GM12875 (cell line): ENCODE data around the gene MALSU1.

Source experiments
- H3K4me3 ChIP-seq: one replicate; pipeline ENCODE4 v1.5.1; 2011; ENCODE audit warnings: low read depth, low read length, control low read depth
- TF ChIP-seq, protein P1 (sequence below): IDR thresholded peaks from 2 replicates; pipeline ENCODE4 v1.5.1; 2011; ENCODE audit warnings: low read depth, mild to moderate bottlenecking, control low read depth, inconsistent platforms, low read length, moderate library complexity, borderline replicate concordance; ENCODE audit not compliant: insufficient read depth

Gene MALSU1

GRCh38 chr7:23335621-23336020, 36.5 kb downstream of the MALSU1 start:
- TF ChIP-seq, protein P1, sequence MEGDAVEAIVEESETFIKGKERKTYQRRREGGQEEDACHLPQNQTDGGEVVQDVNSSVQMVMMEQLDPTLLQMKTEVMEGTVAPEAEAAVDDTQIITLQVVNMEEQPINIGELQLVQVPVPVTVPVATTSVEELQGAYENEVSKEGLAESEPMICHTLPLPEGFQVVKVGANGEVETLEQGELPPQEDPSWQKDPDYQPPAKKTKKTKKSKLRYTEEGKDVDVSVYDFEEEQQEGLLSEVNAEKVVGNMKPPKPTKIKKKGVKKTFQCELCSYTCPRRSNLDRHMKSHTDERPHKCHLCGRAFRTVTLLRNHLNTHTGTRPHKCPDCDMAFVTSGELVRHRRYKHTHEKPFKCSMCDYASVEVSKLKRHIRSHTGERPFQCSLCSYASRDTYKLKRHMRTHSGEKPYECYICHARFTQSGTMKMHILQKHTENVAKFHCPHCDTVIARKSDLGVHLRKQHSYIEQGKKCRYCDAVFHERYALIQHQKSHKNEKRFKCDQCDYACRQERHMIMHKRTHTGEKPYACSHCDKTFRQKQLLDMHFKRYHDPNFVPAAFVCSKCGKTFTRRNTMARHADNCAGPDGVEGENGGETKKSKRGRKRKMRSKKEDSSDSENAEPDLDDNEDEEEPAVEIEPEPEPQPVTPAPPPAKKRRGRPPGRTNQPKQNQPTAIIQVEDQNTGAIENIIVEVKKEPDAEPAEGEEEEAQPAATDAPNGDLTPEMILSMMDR, result no peak
- no peak overlapping the region for H3K4me3 ChIP-seq

- no peak overlapping the region for H3K4me3 ChIP-seq
- TF ChIP-seq, protein P1, result no peak
Observed at GRCh38 chr7:23336086-23336485, 36.9 kb downstream of the MALSU1 start.

DNA sequence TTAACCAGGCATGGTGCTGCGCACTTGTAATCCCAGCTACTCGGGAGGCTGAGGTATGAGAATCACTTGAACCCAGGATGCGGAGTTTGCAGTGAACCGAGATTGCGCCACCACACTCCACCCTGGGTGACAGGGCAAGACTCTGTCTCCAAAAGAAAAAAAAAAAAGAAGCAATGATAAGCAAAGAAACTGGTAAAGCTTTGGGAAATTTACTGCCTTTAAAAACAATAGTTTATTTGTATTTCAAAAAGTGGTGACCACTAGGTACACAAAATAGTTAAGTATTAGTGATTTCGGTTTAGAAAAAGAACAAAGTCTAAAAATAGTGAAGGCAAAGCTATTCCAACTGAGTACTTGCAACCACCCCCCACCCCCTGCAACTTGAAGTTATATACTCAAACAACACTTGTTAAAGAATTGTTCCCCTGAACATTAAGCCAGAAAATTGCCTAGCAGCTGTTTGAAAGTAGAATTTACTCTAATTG, 37.7 kb downstream of the MALSU1 start:
- H3K4me3 ChIP-seq, result no peak overlapping the region
- TF ChIP-seq, protein P1, result no peak

- no peak overlapping the region for H3K4me3 ChIP-seq
- TF ChIP-seq, protein P1, result no peak
Observed at GRCh38 chr7:23337374-23337773, 38.2 kb downstream of the MALSU1 start.

GRCh38 chr7:23338439-23338838, 39.3 kb downstream of the MALSU1 start:
- TF ChIP-seq, protein P1, result no peak
- no peak overlapping the region for H3K4me3 ChIP-seq

GRCh38 chr7:23338863-23339262, 39.7 kb downstream of the MALSU1 start:
- TF ChIP-seq, protein P1, result no peak
- H3K4me3 ChIP-seq, result no peak overlapping the region

- TF ChIP-seq, protein P1, result no peak
- H3K4me3 ChIP-seq, result no peak overlapping the region
Observed at GRCh38 chr7:23341846-23342598, 42.9 kb downstream of the MALSU1 start.
